Stimulated activated memory B cell treated with anti-CD40 and anti-IgM and Interleukin-4, amounts not matched to agents 10 μg/mL and 1 μg/mL and 100 μg/mL, for 72 hours (primary cell): ENCODE measurements around the gene SLC25A6.
"Not testable (repeated sequence)": the region's sequence is repeated elsewhere in the genome, so short reads cannot be mapped to it uniquely, and the experiment has no call there.

ENCODE experiments used
- ATAC-seq: fragments of 150-1000 bp; cut with Tn5 transposase; 2 replicates; pipeline ENCODE4 v1.10.0; 2021
- H3K27ac Mint-ChIP-seq: one replicate; pipeline ENCODE4 v1.8.0; 2022; ENCODE audit warnings: mild to moderate bottlenecking, mixed read lengths
- H3K27me3 Mint-ChIP-seq: one replicate; pipeline ENCODE4 v1.8.0; 2022; ENCODE audit warnings: mixed read lengths
- H3K36me3 Mint-ChIP-seq: one replicate; pipeline ENCODE4 v1.8.0; 2022; ENCODE audit warnings: mixed read lengths
- H3K4me1 Mint-ChIP-seq: one replicate; pipeline ENCODE4 v1.8.0; 2022; ENCODE audit warnings: mixed read lengths
- H3K4me3 Mint-ChIP-seq: one replicate; pipeline ENCODE4 v1.8.0; 2022; ENCODE audit warnings: mild to moderate bottlenecking, moderate library complexity, mixed read lengths
- H3K9me3 Mint-ChIP-seq: one replicate; pipeline ENCODE4 v1.8.0; 2022; ENCODE audit warnings: mixed read lengths

Gene SLC25A6

GRCh38 chrX:1387141-1387776 is 4.7 kb downstream of the SLC25A6 start:
- ATAC-seq, result no peak
- H3K36me3 Mint-ChIP-seq, result peaks cover 74% of the 10 kb centered on the region
- no peaks in the 10 kb centered on the region for H3K27me3 Mint-ChIP-seq
- no peaks in the 10 kb centered on the region for H3K9me3 Mint-ChIP-seq
- H3K4me3 Mint-ChIP-seq, result no peak overlapping the region
- H3K4me1 Mint-ChIP-seq, result peaks cover 37% of the 10 kb centered on the region
- peak overlapping the region; percentile 22 for H3K27ac Mint-ChIP-seq

- Mint-ChIP-seq H3K27ac (no peak overlapping the region), H3K9me3 (no peaks in the 10 kb centered on the region), H3K4me3 (no peak overlapping the region), H3K27me3 (no peaks in the 10 kb centered on the region), H3K4me1 (peaks cover 41% of the 10 kb centered on the region), H3K36me3 (peaks cover 73% of the 10 kb centered on the region)
- ATAC-seq, result no peak
Measured at GRCh38 chrX:1386338-1387127, 5.4 kb downstream of the SLC25A6 start.

GRCh38 chrX:1385253-1386223 is 6.4 kb downstream of the SLC25A6 start:
- Mint-ChIP-seq H3K36me3 (peaks cover 65% of the 10 kb centered on the region), H3K27me3 (no peaks in the 10 kb centered on the region), H3K4me1 (peaks cover 32% of the 10 kb centered on the region), H3K9me3 (no peaks in the 10 kb centered on the region), H3K27ac (no peak overlapping the region), H3K4me3 (no peak overlapping the region)
- ATAC-seq, result no peak

- Mint-ChIP-seq H3K4me3 (no peak overlapping the region), H3K4me1 (peaks cover 37% of the 10 kb centered on the region), H3K36me3 (peaks cover 65% of the 10 kb centered on the region)
Measured at GRCh38 chrX:1384658-1385252, 7.2 kb downstream of the SLC25A6 start.

GRCh38 chrX:1380672-1381233 is 11.2 kb downstream of the SLC25A6 start:
- no peaks in the 10 kb centered on the region for H3K27me3 Mint-ChIP-seq
- peak; percentile 6 for ATAC-seq
- H3K4me3 Mint-ChIP-seq, result no peak overlapping the region
- no peak overlapping the region for H3K27ac Mint-ChIP-seq
- no peaks in the 10 kb centered on the region for H3K9me3 Mint-ChIP-seq
- peaks cover 11% of the 10 kb centered on the region for H3K4me1 Mint-ChIP-seq
- peaks cover 26% of the 10 kb centered on the region for H3K36me3 Mint-ChIP-seq

More at GRCh38 chrX:1384658-1385252, 7.2 kb downstream of the SLC25A6 start:
- Mint-ChIP-seq H3K27me3 (no peaks in the 10 kb centered on the region), H3K9me3 (no peaks in the 10 kb centered on the region), H3K27ac (no peak overlapping the region)
- no peak for ATAC-seq

- Mint-ChIP-seq H3K36me3 (peaks cover 2% of the 10 kb centered on the region), H3K27me3 (no peaks in the 10 kb centered on the region), H3K27ac (no peak overlapping the region), H3K9me3 (no peaks in the 10 kb centered on the region), H3K4me1 (peaks cover 11% of the 10 kb centered on the region), H3K4me3 (no peak overlapping the region)
- peak; percentile 39 for ATAC-seq
Measured at GRCh38 chrX:1378306-1378759, 13.6 kb downstream of the SLC25A6 start.

DNA sequence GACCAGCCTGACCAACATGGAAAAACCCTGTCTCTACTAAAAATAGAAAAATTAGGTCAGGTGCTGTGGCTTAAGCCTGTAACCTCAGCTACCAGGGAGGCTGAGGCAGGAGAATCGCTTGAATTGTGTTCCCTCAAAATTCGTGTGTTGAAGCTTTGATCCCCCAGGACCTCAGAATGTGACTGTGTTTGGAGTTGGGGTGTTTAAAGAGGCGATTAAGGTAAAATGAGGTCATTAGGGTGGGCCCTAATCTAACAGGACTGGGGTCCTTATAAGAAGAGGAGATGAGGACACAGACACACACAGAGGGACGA is 23.6 kb downstream of the SLC25A6 start:
- no peak for ATAC-seq
- no peak overlapping the region for H3K27ac Mint-ChIP-seq

GRCh38 chrX:1366363-1366762 is 25.6 kb downstream of the SLC25A6 start:
- not testable (repeated sequence) for H3K9me3 Mint-ChIP-seq, H3K4me1 Mint-ChIP-seq, H3K27me3 Mint-ChIP-seq, H3K4me3 Mint-ChIP-seq, H3K27ac Mint-ChIP-seq, ATAC-seq
- H3K36me3 Mint-ChIP-seq, result peaks cover 18% of the 10 kb centered on the region

More for the DNA sequence above, 23.6 kb downstream of the SLC25A6 start:
- H3K4me3 Mint-ChIP-seq, result no peak overlapping the region
- peaks cover 9% of the 10 kb centered on the region for H3K36me3 Mint-ChIP-seq
- H3K4me1 Mint-ChIP-seq, result no peaks in the 10 kb centered on the region
- H3K9me3 Mint-ChIP-seq, result no peaks in the 10 kb centered on the region
- H3K27me3 Mint-ChIP-seq, result no peaks in the 10 kb centered on the region

DNA sequence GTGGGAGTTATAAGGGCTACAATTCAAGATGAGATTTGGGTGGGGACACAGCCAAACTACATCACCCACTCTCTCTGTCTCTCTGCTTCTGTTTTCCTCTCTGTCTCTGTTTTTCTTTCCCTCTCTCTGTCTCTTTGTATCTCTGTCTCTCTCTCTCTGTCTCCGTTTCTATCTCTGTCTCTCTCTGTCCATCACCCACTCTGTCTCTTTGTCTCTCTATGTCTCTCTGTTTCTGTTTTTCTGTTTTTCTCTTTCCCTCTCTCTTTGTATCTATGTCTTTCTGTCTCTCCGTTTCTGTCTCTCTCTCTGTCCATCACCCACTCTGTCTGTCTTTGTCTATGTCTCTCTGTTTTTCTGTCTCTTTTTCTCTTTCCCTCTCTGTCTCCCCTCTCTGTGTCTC is 30.0 kb downstream of the SLC25A6 start:
- ATAC-seq, result no peak
- H3K27ac Mint-ChIP-seq, result no peak overlapping the region
- H3K27me3 Mint-ChIP-seq, result no peaks in the 10 kb centered on the region
- H3K9me3 Mint-ChIP-seq, result peaks cover 13% of the 10 kb centered on the region
- H3K36me3 Mint-ChIP-seq, result peaks cover 42% of the 10 kb centered on the region
- no peak overlapping the region for H3K4me3 Mint-ChIP-seq
- H3K4me1 Mint-ChIP-seq, result no peaks in the 10 kb centered on the region

GRCh38 chrX:1361275-1361674 is 30.6 kb downstream of the SLC25A6 start:
- peaks cover 13% of the 10 kb centered on the region for H3K9me3 Mint-ChIP-seq
- no peak overlapping the region for H3K27ac Mint-ChIP-seq
- no peak overlapping the region for H3K4me3 Mint-ChIP-seq
- H3K36me3 Mint-ChIP-seq, result peaks cover 42% of the 10 kb centered on the region
- no peaks in the 10 kb centered on the region for H3K4me1 Mint-ChIP-seq
- no peak for ATAC-seq
- H3K27me3 Mint-ChIP-seq, result no peaks in the 10 kb centered on the region

GRCh38 chrX:1360171-1360570 is 31.7 kb downstream of the SLC25A6 start:
- Mint-ChIP-seq H3K27me3 (no peaks in the 10 kb centered on the region), H3K9me3 (peaks cover 13% of the 10 kb centered on the region), H3K4me3 (no peak overlapping the region), H3K27ac (peak overlapping the region; percentile 29), H3K4me1 (no peaks in the 10 kb centered on the region), H3K36me3 (peaks cover 42% of the 10 kb centered on the region)
- no peak for ATAC-seq

- H3K36me3 Mint-ChIP-seq, result peaks cover 42% of the 10 kb centered on the region
- H3K27ac Mint-ChIP-seq, result peak overlapping the region; percentile 29
- H3K4me1 Mint-ChIP-seq, result peaks cover 1% of the 10 kb centered on the region
- ATAC-seq, result no peak
- peaks cover 13% of the 10 kb centered on the region for H3K9me3 Mint-ChIP-seq
- H3K27me3 Mint-ChIP-seq, result no peaks in the 10 kb centered on the region
- H3K4me3 Mint-ChIP-seq, result no peak overlapping the region
Measured at GRCh38 chrX:1359477-1359873, 32.4 kb downstream of the SLC25A6 start.

DNA sequence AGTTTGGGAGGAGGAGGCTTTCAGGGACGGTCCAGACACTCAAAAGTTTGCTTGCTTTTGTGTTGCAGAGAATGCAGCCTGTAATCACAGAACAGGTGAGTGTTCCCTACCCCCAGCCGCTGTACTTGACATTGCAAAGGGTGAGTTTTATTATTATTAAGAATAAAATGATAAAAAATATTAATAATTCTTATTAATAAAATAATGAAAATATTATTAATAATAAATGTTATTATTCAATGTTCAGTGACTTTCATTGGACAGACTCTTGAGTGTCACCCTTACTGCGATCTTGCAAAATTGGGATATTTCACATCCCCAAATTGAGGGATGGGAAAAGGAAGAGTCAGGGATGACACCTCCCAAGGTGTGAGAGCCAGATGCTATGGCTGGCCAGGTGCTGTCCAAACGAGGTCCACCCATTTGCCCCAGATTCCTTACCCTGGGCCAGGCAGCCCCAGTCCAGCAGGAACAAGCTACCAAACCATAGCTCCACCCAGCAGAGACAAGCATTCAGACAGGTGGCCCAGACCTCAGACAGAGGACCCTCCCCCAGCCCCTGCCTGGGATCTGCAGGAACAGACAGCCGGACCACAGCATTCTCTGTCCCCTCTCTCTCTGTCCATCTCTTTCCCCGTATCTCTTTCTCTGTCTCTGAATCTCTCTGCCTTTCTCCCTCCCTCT is 33.0 kb downstream of the SLC25A6 start:
- H3K4me3 Mint-ChIP-seq, result no peak overlapping the region
- peak overlapping the region; percentile 29 for H3K27ac Mint-ChIP-seq
- H3K36me3 Mint-ChIP-seq, result peaks cover 42% of the 10 kb centered on the region
- peaks cover 17% of the 10 kb centered on the region for H3K9me3 Mint-ChIP-seq
- H3K4me1 Mint-ChIP-seq, result peaks cover 7% of the 10 kb centered on the region
- no peaks in the 10 kb centered on the region for H3K27me3 Mint-ChIP-seq
- no peak for ATAC-seq

- peaks cover 17% of the 10 kb centered on the region for H3K9me3 Mint-ChIP-seq
- ATAC-seq, result no peak
- peaks cover 7% of the 10 kb centered on the region for H3K4me1 Mint-ChIP-seq
- H3K27me3 Mint-ChIP-seq, result no peaks in the 10 kb centered on the region
- no peak overlapping the region for H3K4me3 Mint-ChIP-seq
- no peak overlapping the region for H3K27ac Mint-ChIP-seq
- H3K36me3 Mint-ChIP-seq, result peaks cover 42% of the 10 kb centered on the region
Measured at GRCh38 chrX:1357993-1358392, 33.9 kb downstream of the SLC25A6 start.
